Keratinocyte (primary cell): ENCODE results near the gene TBCB. TPM values are rescaled to one million over a fixed set of nuclear protein-coding genes. Genes with fewer than 3 reads are reported as not detected.

Experiments used
- DNase-seq: peaks from one replicate; pipeline ENCODE4 v3.0.0-alpha.2; 2011; ENCODE audit warnings: low read depth, missing footprints, low spot score
- FAIRE-seq: peaks from 2 replicates; lab custom pipeline; 2011; peaks lifted over from hg19 to GRCh38; lab: Jason Lieb, UNC
- H2AFZ ChIP-seq: 2 replicates; pipeline ENCODE4 v1.6.0; 2012; ENCODE audit warnings: low read length, control low read depth, inconsistent platforms; ENCODE audit not compliant: control insufficient read depth
- H3K27ac ChIP-seq: 2 replicates; pipeline ENCODE4 v1.5.1; 2011; ENCODE audit warnings: low read length; ENCODE audit not compliant: control insufficient read depth, insufficient read depth
- H3K27me3 ChIP-seq: 3 replicates; pipeline ENCODE4 v1.6.0; 2011; ENCODE audit warnings: low read length; ENCODE audit not compliant: control insufficient read depth, insufficient read depth; ENCODE audit errors: extremely low read depth
- H3K36me3 ChIP-seq, 2 experiments: 2 replicates in 1 of 2; 3 replicates in 1 of 2; pipeline ENCODE4 v1.5.1; 2011; ENCODE audit warnings: low read length in 2 of 2, mild to moderate bottlenecking in 1 of 2; ENCODE audit not compliant: control insufficient read depth in 2 of 2, insufficient read depth in 2 of 2; ENCODE audit errors: extremely low read depth in 1 of 2
- H3K4me1 ChIP-seq: 3 replicates; pipeline ENCODE4 v1.5.1; 2011; ENCODE audit warnings: low read length; ENCODE audit not compliant: control insufficient read depth, insufficient read depth; ENCODE audit errors: extremely low read depth
- H3K4me2 ChIP-seq: 3 replicates; pipeline ENCODE4 v1.6.0; 2011; ENCODE audit warnings: low read depth, low read length; ENCODE audit not compliant: control insufficient read depth, insufficient read depth; ENCODE audit errors: extremely low read depth
- H3K4me3 ChIP-seq, 3 experiments: fragments of 200-600 bp in 1 of 3; sonication (generic) in 1 of 3; 2 replicates in 2 of 3; 3 replicates in 1 of 3; pipeline ENCODE4 v1.5.1; 2011 to 2016; ENCODE audit warnings: low read length in 3 of 3, mild to moderate bottlenecking in 3 of 3, control low read depth in 2 of 3, inconsistent platforms in 1 of 3, low read depth in 1 of 3, mixed read lengths in 1 of 3, mixed run types in 1 of 3, moderate library complexity in 1 of 3; ENCODE audit not compliant: control insufficient read depth in 2 of 3, insufficient read depth in 2 of 3; ENCODE audit errors: extremely low read depth in 1 of 3
- H3K79me2 ChIP-seq: 2 replicates; pipeline ENCODE4 v1.6.0; 2012; ENCODE audit warnings: low read length; ENCODE audit not compliant: control insufficient read depth, insufficient read depth
- H3K9ac ChIP-seq: 3 replicates; pipeline ENCODE4 v1.6.0; 2011; ENCODE audit warnings: low read length; ENCODE audit not compliant: control insufficient read depth, insufficient read depth; ENCODE audit errors: extremely low read depth
- H3K9me1 ChIP-seq: 3 replicates; pipeline ENCODE4 v1.6.0; 2011; ENCODE audit warnings: low read length; ENCODE audit not compliant: control insufficient read depth, insufficient read depth; ENCODE audit errors: extremely low read depth
- H3K9me3 ChIP-seq: 2 replicates; pipeline ENCODE4 v1.5.1; 2012; ENCODE audit warnings: low read depth, low read length; ENCODE audit not compliant: control insufficient read depth
- H4K20me1 ChIP-seq: 3 replicates; pipeline ENCODE4 v1.6.0; 2011; ENCODE audit warnings: low read length; ENCODE audit not compliant: control insufficient read depth, insufficient read depth; ENCODE audit errors: extremely low read depth
- CTCF ChIP-seq, 3 experiments: IDR thresholded peaks in 1 of 3; conservative IDR thresholded peaks in 1 of 3; optimal IDR thresholded peaks in 1 of 3; 2 replicates in 2 of 3; 3 replicates in 1 of 3; pipeline versions ENCODE3 to v1.5.1; 2011; ENCODE audit warnings: low read length in 3 of 3, mild to moderate bottlenecking in 3 of 3, moderate library complexity in 2 of 3, control low read depth in 1 of 3, inconsistent platforms in 1 of 3; ENCODE audit not compliant: insufficient read depth in 2 of 3; ENCODE audit errors: extremely low read depth in 1 of 3
- EZH2 ChIP-seq: IDR thresholded peaks from one replicate; pipeline ENCODE4 v1.6.1; 2012; ENCODE audit warnings: inconsistent platforms, mild to moderate bottlenecking, low read length, moderate library complexity
- dilution Hi-C: fragments of 300-500 bp; cut with MboI; formaldehyde crosslinking; loops from one replicate; pipeline ENCODE4 v1.7.0; 2020; ENCODE audit warnings: low sequenced_read_pairs; ENCODE audit not compliant: extremely low pct_ligation_motif_present
- polyA plus RNA-seq, 5 experiments: library from polyadenylated mRNA; depleted of rRNA in 3 of 5; stranded (reverse) in 3 of 5; stranded (forward) in 1 of 5; unstranded in 1 of 5; fragments of >200 nt; gene quantifications; 1 replicate in 1 of 5; 2 replicates in 3 of 5; 3 replicates in 1 of 5; pipeline versions ENCODE4 v1.2.1 to v1.2.3, GENCODE V29; 2011 to 2012; ENCODE audit warnings: missing spikeins in 2 of 5, low read depth in 1 of 5, low replicate concordance in 1 of 5

Gene TBCB
- polyA plus RNA-seq, 1 donor (not counting 4 experiments of a cell fraction or from before 2014, with no cell fraction given): 183 TPM

GRCh38 chr19:36160821-36161596 lies 45.7 kb downstream of the TBCB start:
- H3K27ac ChIP-seq: peak overlapping the region; percentile 10
- H3K9me3 ChIP-seq: no peaks in the 10 kb centered on the region
- no peak for DNase-seq
- no peak overlapping the region for H3K9ac ChIP-seq
- H3K9me1 ChIP-seq: no peaks in the 10 kb centered on the region
- no peaks in the 10 kb centered on the region for H3K27me3 ChIP-seq
- FAIRE-seq: no peak
- H3K4me3 ChIP-seq: no peak overlapping the region
- dilution Hi-C loops: no loop called here
- peaks cover 6% of the 10 kb centered on the region for H3K4me1 ChIP-seq
- no peak overlapping the region for H2AFZ ChIP-seq
- no peaks in the 10 kb centered on the region for H4K20me1 ChIP-seq
- no peak overlapping the region for H3K4me2 ChIP-seq
- TF ChIP-seq CTCF (optimal IDR thresholded peaks at IDR 0.05 in 1 of 3, IDR thresholded peaks at IDR 0.05 in 1 of 3, conservative IDR thresholded peaks at IDR 0.05 in 1 of 3; ENCODE audit: extremely low read depth in 1 of 3, insufficient read depth in 2 of 3, low read length in 3 of 3) (no peak), EZH2 (no peak)
- H3K79me2 ChIP-seq: no peaks in the 10 kb centered on the region
- H3K36me3 ChIP-seq: peaks cover 6 to 7% of the 10 kb centered on the region in 2 experiments

GRCh38 chr19:36163813-36164212 lies 48.5 kb downstream of the TBCB start:
- Histone ChIP-seq H3K9me3 (no peaks in the 10 kb centered on the region), H4K20me1 (no peaks in the 10 kb centered on the region), H2AFZ (no peak overlapping the region), H3K27me3 (no peaks in the 10 kb centered on the region), H3K4me1 (peaks cover 6% of the 10 kb centered on the region), H3K4me2 (no peak overlapping the region), H3K36me3 (peaks cover 6 to 10% of the 10 kb centered on the region in 2 experiments), H3K79me2 (no peaks in the 10 kb centered on the region), H3K4me3 (no peak overlapping the region), H3K27ac (no peak overlapping the region), H3K9me1 (no peaks in the 10 kb centered on the region), H3K9ac (no peak overlapping the region)
- no peak for DNase-seq
- no peak for TF ChIP-seq CTCF (optimal IDR thresholded peaks at IDR 0.05 in 1 of 3, IDR thresholded peaks at IDR 0.05 in 1 of 3, conservative IDR thresholded peaks at IDR 0.05 in 1 of 3; ENCODE audit: extremely low read depth in 1 of 3, insufficient read depth in 2 of 3, low read length in 3 of 3)
- TF ChIP-seq EZH2: no peak
- dilution Hi-C loops: no loop called here
- no peak for FAIRE-seq
